Esophagus (tissue), 2 donors: ENCODE measurements around the gene TAC3. TPM values are rescaled to one million over a fixed set of nuclear protein-coding genes. Genes with fewer than 3 reads are reported as not detected.
"Not testable (repeated sequence)": the region's sequence is repeated elsewhere in the genome, so short reads cannot be mapped to it uniquely, and the experiment has no call there.

ENCODE experiments used
- H3K27ac ChIP-seq, 2 donors: one replicate each; pipeline ENCODE4 v1.5.1; 2013; ENCODE audit warnings: low read depth in 2 of 2, mild to moderate bottlenecking in 2 of 2, inconsistent platforms in 1 of 2, low read length in 1 of 2, moderate library complexity in 1 of 2
- H3K27me3 ChIP-seq, 2 donors: one replicate each; pipeline ENCODE4 v1.6.1; 2013; ENCODE audit warnings: low read length in 2 of 2, control low read depth in 1 of 2, mild to moderate bottlenecking in 1 of 2; ENCODE audit not compliant: insufficient read depth in 2 of 2, control insufficient read depth in 1 of 2
- H3K36me3 ChIP-seq, 2 donors: one replicate each; pipeline ENCODE4 v1.6.1; 2013; ENCODE audit warnings: low read length in 1 of 2; ENCODE audit not compliant: control insufficient read depth in 2 of 2, insufficient read depth in 2 of 2
- H3K4me1 ChIP-seq, 2 donors: one replicate each; pipeline ENCODE4 v1.6.1; 2013; ENCODE audit warnings: low read length in 1 of 2; ENCODE audit not compliant: control insufficient read depth in 2 of 2, insufficient read depth in 2 of 2
- H3K4me3 ChIP-seq, 2 donors: one replicate each; pipeline ENCODE4 v1.5.1; 2013; ENCODE audit warnings: low read length in 2 of 2, mild to moderate bottlenecking in 2 of 2, low read depth in 1 of 2, moderate library complexity in 1 of 2
- H3K9me3 ChIP-seq, 2 donors: one replicate each; pipeline ENCODE4 v1.6.1; 2013; ENCODE audit warnings: mild to moderate bottlenecking in 2 of 2, low read depth in 1 of 2, low read length in 1 of 2, moderate library complexity in 1 of 2; ENCODE audit not compliant: control insufficient read depth in 2 of 2, insufficient read depth in 1 of 2
- WGBS, 2 donors: extraction: QIAGEN DNeasy Blood & Tissue Kit; methylation state at CpG; one replicate each; pipeline ENCODE4 v1.1.7; 2013; 5-methylcytosine and 5-hydroxymethylcytosine counted together
- polyA plus RNA-seq, 2 donors: library from polyadenylated mRNA; stranded (reverse); fragments of 200-250 nt; gene quantifications; one replicate each; pipeline ENCODE4 v1.2.3, GENCODE V29; 2013
- donor health status: healthy with polysubstance abuse.
- donor health status: Bipolar disorder and iron deficiency.

Gene TAC3
- polyA plus RNA-seq, 2 donors, result 0.16 TPM; not detected in 1

- Histone ChIP-seq H3K27me3 (no peaks in the 10 kb centered on the region), H3K4me1 (peaks cover 0 to 12% of the 10 kb centered on the region in 2 donors), H3K9me3 (no peaks in the 10 kb centered on the region), H3K27ac (no peak overlapping the region), H3K36me3 (peaks cover 0 to 2% of the 10 kb centered on the region in 2 donors), H3K4me3 (no peak overlapping the region)
- 78% methylated on average over 7 of the region's 7 CpGs for WGBS, 2 donors
Observed at GRCh38 chr12:56989861-56990610, 26.3 kb downstream of the TAC3 start.

- no peak overlapping the region for H3K27ac ChIP-seq
- peaks cover 0 to 2% of the 10 kb centered on the region in 2 donors for H3K36me3 ChIP-seq
- no peaks in the 10 kb centered on the region for H3K9me3 ChIP-seq
- no peak overlapping the region for H3K4me3 ChIP-seq
- peaks cover 0 to 12% of the 10 kb centered on the region in 2 donors for H3K4me1 ChIP-seq
- H3K27me3 ChIP-seq, result no peaks in the 10 kb centered on the region
- WGBS, 2 donors, result 57 to 70% methylated on average over 5 of the region's 5 CpGs
Observed at GRCh38 chr12:56988207-56988739, 28.1 kb downstream of the TAC3 start.

DNA sequence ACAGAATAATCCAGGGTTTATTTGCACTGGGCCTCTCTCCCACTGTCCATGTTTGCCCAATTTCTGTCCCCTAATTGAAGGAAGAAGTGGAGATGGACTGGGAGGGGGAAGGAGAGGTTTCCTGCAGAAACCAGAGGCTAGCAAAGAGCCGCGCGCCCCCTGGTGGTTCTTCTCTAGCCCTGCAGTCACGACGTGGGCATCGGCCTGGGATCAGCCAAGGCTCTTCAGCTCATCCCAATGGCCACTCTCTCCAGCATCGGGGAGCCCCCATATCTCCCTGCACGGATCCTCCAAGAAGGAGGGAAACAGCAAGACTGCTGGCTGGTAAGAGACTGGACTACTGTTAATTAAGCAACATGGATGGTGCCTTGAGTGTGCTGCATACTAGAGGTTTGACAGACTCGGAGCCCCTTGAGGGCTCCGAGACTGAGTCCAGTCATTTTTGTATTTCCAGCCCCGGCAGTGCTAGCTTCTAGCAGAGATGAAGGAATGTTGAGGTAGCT, 28.7 kb downstream of the TAC3 start:
- Histone ChIP-seq H3K27me3 (no peaks in the 10 kb centered on the region), H3K9me3 (no peaks in the 10 kb centered on the region), H3K4me3 (no peak overlapping the region), H3K27ac (no peak overlapping the region), H3K36me3 (peaks cover 0 to 2% of the 10 kb centered on the region in 2 donors), H3K4me1 (peaks cover 0 to 12% of the 10 kb centered on the region in 2 donors)
- WGBS, 2 donors, result 23 to 26% methylated on average over 11 of the region's 11 CpGs

DNA sequence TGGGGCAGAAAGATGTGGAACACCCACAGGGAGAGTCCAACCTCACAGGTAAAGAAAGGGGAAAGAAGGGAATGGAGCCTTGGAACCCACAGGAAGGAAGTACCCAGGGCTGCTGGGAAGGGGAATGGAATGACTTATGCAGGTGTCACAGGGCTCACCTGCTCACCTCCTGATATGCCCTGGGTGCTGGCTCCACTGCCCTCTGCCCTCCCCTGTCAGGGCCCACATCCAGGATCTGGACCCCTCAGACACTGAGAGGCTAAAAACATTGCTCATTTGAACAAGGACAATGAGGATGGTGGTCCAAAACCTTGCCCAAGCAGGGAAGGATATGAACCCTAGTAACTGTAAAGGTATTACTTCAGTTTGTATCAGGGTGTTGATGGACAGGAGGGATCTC, 29.3 kb downstream of the TAC3 start:
- H3K4me1 ChIP-seq, result peaks cover 0 to 12% of the 10 kb centered on the region in 2 donors
- H3K9me3 ChIP-seq, result no peaks in the 10 kb centered on the region
- H3K27me3 ChIP-seq, result no peaks in the 10 kb centered on the region
- H3K27ac ChIP-seq, result no peak overlapping the region
- H3K4me3 ChIP-seq, result no peak overlapping the region
- peaks cover 0 to 2% of the 10 kb centered on the region in 2 donors for H3K36me3 ChIP-seq

DNA sequence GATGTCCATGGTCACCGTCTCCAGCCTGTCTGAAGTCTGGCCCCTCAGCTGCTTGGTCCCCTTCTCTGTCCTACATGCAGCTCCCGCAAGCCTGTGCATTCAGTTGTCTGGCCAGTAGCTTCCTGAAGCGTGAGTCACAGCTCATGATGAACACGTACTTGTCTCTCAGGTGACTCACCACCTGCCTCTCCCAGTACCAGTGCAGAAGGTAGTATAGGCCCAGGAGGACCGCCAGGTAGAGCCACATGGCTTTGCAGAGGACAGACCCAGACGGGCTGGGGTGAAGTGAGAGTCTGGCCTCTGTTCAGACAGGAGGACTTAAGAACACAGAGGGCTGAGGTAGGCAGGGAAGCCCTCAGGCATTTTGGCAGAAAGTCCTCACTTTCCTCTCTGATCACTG, 30.6 kb downstream of the TAC3 start:
- not testable (repeated sequence) for H3K9me3 ChIP-seq, H3K4me1 ChIP-seq, H3K36me3 ChIP-seq, H3K27me3 ChIP-seq, H3K4me3 ChIP-seq
- peak overlapping the region; percentile 68 to 74 for H3K27ac ChIP-seq
- 39 to 40% methylated on average over 5 of the region's 6 CpGs for WGBS, 2 donors

DNA sequence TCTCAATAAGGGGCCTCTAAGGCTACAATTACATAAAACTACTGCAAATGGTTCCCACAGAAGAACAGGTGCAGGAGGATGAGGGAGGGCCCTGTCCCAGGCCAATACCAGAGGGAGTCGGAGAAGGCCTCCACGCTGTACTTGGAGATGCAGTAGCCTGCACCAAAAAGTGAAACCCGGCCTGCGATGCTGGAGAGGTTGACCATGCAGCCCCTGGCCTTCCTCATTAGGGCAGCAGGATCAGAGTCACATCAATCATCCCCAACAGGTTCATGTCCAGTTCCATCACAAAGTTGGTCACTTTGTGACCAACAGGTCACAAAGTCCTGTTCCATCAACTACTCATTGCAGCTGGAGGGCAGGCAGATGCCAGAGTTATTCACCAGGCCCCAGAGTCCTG, 32.9 kb downstream of the TAC3 start:
- no peaks in the 10 kb centered on the region for H3K36me3 ChIP-seq
- no peaks in the 10 kb centered on the region for H3K9me3 ChIP-seq
- H3K4me1 ChIP-seq, result peaks cover 0 to 13% of the 10 kb centered on the region in 2 donors
- H3K27me3 ChIP-seq, result no peaks in the 10 kb centered on the region
- 73 to 85% methylated on average over 4 of the region's 4 CpGs for WGBS, 2 donors
- H3K4me3 ChIP-seq, result no peak overlapping the region
- no peak overlapping the region for H3K27ac ChIP-seq

- not testable (repeated sequence) for H3K36me3 ChIP-seq, H3K4me3 ChIP-seq, H3K27me3 ChIP-seq, H3K9me3 ChIP-seq, H3K27ac ChIP-seq
- H3K4me1 ChIP-seq, result peaks cover 0 to 13% of the 10 kb centered on the region in 2 donors
- 89 to 91% methylated on average over 2 to 3 of the region's 3 CpGs for whole genome bisulfite sequencing, 2 donors
Observed at GRCh38 chr12:56982578-56983236, 33.6 kb downstream of the TAC3 start.

- WGBS, 2 donors, result 95 to 98% methylated on average over 4 of the region's 4 CpGs
- Histone ChIP-seq H3K27ac (peak overlapping the region in 1 of 2 donors; percentile 61), H3K4me3 (no peak overlapping the region), H3K4me1 (peaks cover 0 to 7% of the 10 kb centered on the region in 2 donors), H3K36me3 (no peaks in the 10 kb centered on the region), H3K27me3 (no peaks in the 10 kb centered on the region), H3K9me3 (no peaks in the 10 kb centered on the region)
Observed at GRCh38 chr12:56980941-56981530, 35.3 kb downstream of the TAC3 start.

- H3K9me3 ChIP-seq, result no peaks in the 10 kb centered on the region
- no peaks in the 10 kb centered on the region for H3K36me3 ChIP-seq
- H3K4me1 ChIP-seq, result peaks cover 0 to 7% of the 10 kb centered on the region in 2 donors
- no peak overlapping the region for H3K4me3 ChIP-seq
- 68 to 71% methylated on average over 6 of the region's 6 CpGs for WGBS, 2 donors
- H3K27me3 ChIP-seq, result no peaks in the 10 kb centered on the region
- peak overlapping the region in 1 of 2 donors; percentile 13 for H3K27ac ChIP-seq
Observed at GRCh38 chr12:56980268-56980667, 36.1 kb downstream of the TAC3 start.
